Glutamatergic neuron (in vitro differentiated cells): ENCODE measurements around the gene LTB4R. TPM values are rescaled to one million over a fixed set of nuclear protein-coding genes. Genes with fewer than 3 reads are reported as not detected.

Experiments used
- DNase-seq: peaks from one replicate; pipeline ENCODE4 v3.0.0; 2022
- H3K27ac Mint-ChIP-seq: one replicate; pipeline ENCODE4 v1.8.0; 2020; ENCODE audit warnings: mild to moderate bottlenecking, mixed read lengths, inconsistent platforms; ENCODE audit not compliant: unreplicated experiment
- H3K27me3 Mint-ChIP-seq: one replicate; pipeline ENCODE4 v1.8.0; 2020; ENCODE audit warnings: mild to moderate bottlenecking, moderate library complexity, mixed read lengths, inconsistent platforms; ENCODE audit not compliant: unreplicated experiment
- H3K36me3 Mint-ChIP-seq: one replicate; pipeline ENCODE4 v1.8.0; 2020; ENCODE audit warnings: mild to moderate bottlenecking, mixed read lengths, inconsistent platforms; ENCODE audit not compliant: unreplicated experiment
- H3K4me1 Mint-ChIP-seq: one replicate; pipeline ENCODE4 v1.8.0; 2020; ENCODE audit warnings: mild to moderate bottlenecking, low read depth, mixed read lengths, inconsistent platforms; ENCODE audit not compliant: unreplicated experiment
- H3K4me3 Mint-ChIP-seq: one replicate; pipeline ENCODE4 v1.8.0; 2020; ENCODE audit warnings: mild to moderate bottlenecking, mixed read lengths, inconsistent platforms; ENCODE audit not compliant: unreplicated experiment
- H3K9me3 Mint-ChIP-seq: one replicate; pipeline ENCODE4 v1.8.0; 2020; ENCODE audit warnings: mild to moderate bottlenecking, moderate library complexity, mixed read lengths, inconsistent platforms; ENCODE audit not compliant: unreplicated experiment
- CTCF ChIP-seq: fragments of 200-600 bp; sonication (generic); IDR thresholded peaks from one replicate; pipeline ENCODE4 v1.5.0; 2021; ENCODE audit not compliant: partially characterized antibody, unreplicated experiment
- long read RNA-seq: library from polyadenylated mRNA; unstranded; transcript quantifications from one replicate; pipeline ENCODE4 v2.0.0, GENCODE V29; 2020; ENCODE audit not compliant: unreplicated experiment
- total RNA-seq: library from RNA; stranded (reverse); fragmentation: NEBNext Ultra II Directional; extraction: Animal tissue kit (Norgen Biotek cat#: 25700); gene quantifications from one replicate; pipeline ENCODE4 v1.2.1, GENCODE V29; 2021; ENCODE audit not compliant: unreplicated experiment

Gene LTB4R
- total RNA-seq = 7.1 TPM
- long read RNA-seq = 0 reads

DNA sequence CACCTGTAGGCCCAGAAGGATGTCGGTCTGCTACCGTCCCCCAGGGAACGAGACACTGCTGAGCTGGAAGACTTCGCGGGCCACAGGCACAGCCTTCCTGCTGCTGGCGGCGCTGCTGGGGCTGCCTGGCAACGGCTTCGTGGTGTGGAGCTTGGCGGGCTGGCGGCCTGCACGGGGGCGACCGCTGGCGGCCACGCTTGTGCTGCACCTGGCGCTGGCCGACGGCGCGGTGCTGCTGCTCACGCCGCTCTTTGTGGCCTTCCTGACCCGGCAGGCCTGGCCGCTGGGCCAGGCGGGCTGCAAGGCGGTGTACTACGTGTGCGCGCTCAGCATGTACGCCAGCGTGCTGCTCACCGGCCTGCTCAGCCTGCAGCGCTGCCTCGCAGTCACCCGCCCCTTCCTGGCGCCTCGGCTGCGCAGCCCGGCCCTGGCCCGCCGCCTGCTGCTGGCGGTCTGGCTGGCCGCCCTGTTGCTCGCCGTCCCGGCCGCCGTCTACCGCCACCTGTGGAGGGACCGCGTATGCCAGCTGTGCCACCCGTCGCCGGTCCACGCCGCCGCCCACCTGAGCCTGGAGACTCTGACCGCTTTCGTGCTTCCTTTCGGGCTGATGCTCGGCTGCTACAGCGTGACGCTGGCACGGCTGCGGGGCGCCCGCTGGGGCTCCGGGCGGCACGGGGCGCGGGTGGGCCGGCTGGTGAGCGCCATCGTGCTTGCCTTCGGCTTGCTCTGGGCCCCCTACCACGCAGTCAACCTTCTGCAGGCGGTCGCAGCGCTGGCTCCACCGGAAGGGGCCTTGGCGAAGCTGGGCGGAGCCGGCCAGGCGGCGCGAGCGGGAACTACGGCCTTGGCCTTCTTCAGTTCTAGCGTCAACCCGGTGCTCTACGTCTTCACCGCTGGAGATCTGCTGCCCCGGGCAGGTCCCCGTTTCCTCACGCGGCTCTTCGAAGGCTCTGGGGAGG, at the start of gene LTB4R:
TSS of gene LTB4R (plus strand) at position 857 of the 959 bp plus-strand sequence. CDS start 4,150 bp downstream, outside the sequence.
- Mint-ChIP-seq H3K36me3 (no peaks in the 10 kb centered on the region), H3K27me3 (peaks cover 17% of the 10 kb centered on the region), H3K4me1 (peaks cover 2% of the 10 kb centered on the region), H3K9me3 (peaks cover 4% of the 10 kb centered on the region), H3K4me3 (peak within 1 kb of the TSS; percentile 73), H3K27ac (peak within 1 kb of the TSS; percentile 48)
- TF ChIP-seq CTCF = no peak
- peak; percentile 82 for DNase-seq

DNA sequence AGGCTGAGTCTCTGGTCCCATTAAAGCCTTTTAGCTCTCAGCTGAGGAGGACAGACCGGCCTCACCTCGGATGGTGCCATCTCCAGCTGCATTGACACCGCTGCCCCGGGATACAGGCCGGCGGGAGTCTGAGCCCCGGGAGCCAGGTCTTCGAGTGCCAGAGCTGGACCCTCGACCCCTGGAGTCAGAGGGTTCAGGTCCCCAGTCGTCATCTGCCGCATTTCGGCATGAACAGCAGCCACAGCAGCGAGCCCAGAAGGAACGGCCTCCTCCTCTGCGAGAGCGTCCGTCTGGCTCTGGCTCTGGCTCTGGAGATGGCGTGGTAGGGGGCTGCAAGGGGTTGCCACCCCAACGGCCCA, 49.4 kb upstream of the LTB4R start:
- peaks cover 1% of the 10 kb centered on the region for H3K9me3 Mint-ChIP-seq
- H3K4me3 Mint-ChIP-seq = no peak overlapping the region
- no peaks in the 10 kb centered on the region for H3K4me1 Mint-ChIP-seq
- no peak overlapping the region for H3K27ac Mint-ChIP-seq
- DNase-seq = no peak
- TF ChIP-seq CTCF = no peak
- H3K27me3 Mint-ChIP-seq = peaks cover 6% of the 10 kb centered on the region
- H3K36me3 Mint-ChIP-seq = no peaks in the 10 kb centered on the region

DNA sequence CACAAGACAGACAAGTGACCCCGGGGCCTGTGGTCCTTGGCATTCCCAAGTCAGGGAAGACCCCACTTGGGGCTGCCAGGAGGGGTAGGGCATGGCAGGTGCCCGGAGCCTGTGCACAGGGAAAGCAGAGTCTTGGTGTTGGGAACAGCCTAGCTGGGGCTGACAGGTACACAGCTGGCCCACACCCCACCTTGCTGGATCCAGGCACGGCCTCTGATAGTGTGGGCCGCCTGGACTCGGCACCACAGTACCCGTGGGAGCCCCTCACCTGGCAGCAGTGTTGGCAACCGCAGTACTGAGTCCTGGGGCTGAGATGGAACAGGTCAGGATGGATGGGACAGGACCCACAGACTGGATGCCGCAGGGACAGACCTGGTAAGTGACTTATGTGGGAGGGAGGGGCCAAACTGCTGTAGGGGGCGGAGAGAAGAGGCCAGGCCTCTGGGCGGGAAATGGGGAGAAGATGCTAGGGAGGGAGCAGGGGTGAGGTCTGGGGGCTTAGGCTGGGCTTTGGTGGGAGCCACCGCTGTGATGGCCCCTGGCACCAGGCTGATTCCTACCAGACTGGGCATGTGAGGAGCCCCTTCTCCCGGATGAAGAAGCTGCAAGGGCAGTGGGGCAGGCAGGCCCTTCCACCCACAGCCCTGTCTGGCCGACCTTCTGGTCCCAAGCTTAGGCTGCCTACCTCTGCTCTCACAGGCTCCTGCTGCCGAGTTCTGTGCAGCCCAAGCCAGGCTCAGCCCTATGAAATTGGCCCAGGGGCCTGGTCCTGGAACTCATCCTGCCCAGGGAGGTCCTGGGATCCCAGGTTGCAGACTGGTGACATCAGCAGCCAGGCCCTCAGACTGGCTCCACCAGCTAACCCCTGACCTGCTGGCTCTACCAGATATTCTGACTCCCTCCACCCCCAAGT, 48.2 kb upstream of the LTB4R start, which contains the start of gene TGM1:
TSS of gene TGM1 (minus strand) at position 357 of the 913 bp plus-strand sequence. CDS start 825 bp downstream, outside the sequence.
- Mint-ChIP-seq H3K27ac (no peak within 1 kb of the TSS), H3K9me3 (peaks cover 1% of the 10 kb centered on the region), H3K4me3 (no peak within 1 kb of the TSS), H3K4me1 (no peaks in the 10 kb centered on the region), H3K36me3 (no peaks in the 10 kb centered on the region), H3K27me3 (peaks cover 7% of the 10 kb centered on the region)
- no peak for DNase-seq
- no peak for TF ChIP-seq CTCF

GRCh38 chr14:24263848-24264247, 47.5 kb upstream of the LTB4R start:
- no peak overlapping the region for H3K4me3 Mint-ChIP-seq
- H3K27me3 Mint-ChIP-seq = peaks cover 7% of the 10 kb centered on the region
- H3K9me3 Mint-ChIP-seq = peaks cover 1% of the 10 kb centered on the region
- no peak for TF ChIP-seq CTCF
- no peak overlapping the region for H3K27ac Mint-ChIP-seq
- H3K4me1 Mint-ChIP-seq = no peaks in the 10 kb centered on the region
- no peak for DNase-seq
- H3K36me3 Mint-ChIP-seq = no peaks in the 10 kb centered on the region
